ENCODE data around the gene ARHGEF28.

GRCh38 chr5:73729329-73729728 lies 103.3 kb downstream of the ARHGEF28 start:
- no peak for TF ChIP-seq CTCF (IDR thresholded peaks at IDR 0.05; ENCODE audit: insufficient read depth, low read length)
- TF ChIP-seq SPI1 (IDR thresholded peaks at IDR 0.05; ENCODE audit: borderline replicate concordance, low read depth) = no peak
- no peak for TF ChIP-seq POLR2AphosphoS5 (IDR thresholded peaks at IDR 0.05; ENCODE audit: low read depth)
- TF ChIP-seq GABPA (IDR thresholded peaks at IDR 0.05; ENCODE audit: low read depth) = no peak

All from HL-60 (cell line).